GM12892 (cell line): ENCODE data around the gene SSR3.
"Not testable (repeated sequence)": the region's sequence is repeated elsewhere in the genome, so short reads cannot be mapped to it uniquely, and the experiment has no call there.

Experiments used
- POLR2A ChIP-seq: IDR thresholded peaks from 2 replicates; pipeline ENCODE4 v1.6.1; 2011; ENCODE audit warnings: low read depth, low read length, control low read depth
- POLR2AphosphoS5 ChIP-seq: IDR thresholded peaks from 2 replicates; pipeline ENCODE4 v1.6.1; 2011; ENCODE audit warnings: low read depth, low read length, control low read depth
- TAF1 ChIP-seq: IDR thresholded peaks from 2 replicates; pipeline ENCODE4 v1.6.1; 2011; ENCODE audit warnings: low read depth, mild to moderate bottlenecking, control low read depth, low read length, borderline replicate concordance

- TF ChIP-seq POLR2A, POLR2AphosphoS5, TAF1: not testable (repeated sequence)
These were observed 34.9 kb upstream of the SSR3 start for GRCh38 chr3:156589806-156590205.
